Mesendoderm (in vitro differentiated cells): ENCODE data around the gene HBD. TPM values are rescaled to one million over a fixed set of nuclear protein-coding genes. Genes with fewer than 3 reads are reported as not detected.

ENCODE experiments used
- DNase-seq: peaks from one replicate; pipeline ENCODE4 v3.0.0; 2013
- H2AK5ac ChIP-seq: 2 replicates; pipeline ENCODE4 v1.6.1; 2013; ENCODE audit warnings: low read length, inconsistent platforms
- H2BK120ac ChIP-seq: 2 replicates; pipeline ENCODE4 v1.6.1; 2013; ENCODE audit warnings: low read depth, mild to moderate bottlenecking, low read length, moderate library complexity, mixed read lengths
- H2BK15ac ChIP-seq: replicated peaks from 2 replicates; pipeline ENCODE4 v1.6.1; 2013; ENCODE audit warnings: low read depth, mild to moderate bottlenecking, moderate library complexity
- H2BK5ac ChIP-seq: 2 replicates; pipeline ENCODE4 v1.6.1; 2013; ENCODE audit warnings: low read length, inconsistent platforms
- H3K18ac ChIP-seq: 2 replicates; pipeline ENCODE4 v1.6.1; 2013; ENCODE audit warnings: mild to moderate bottlenecking, low read length, mixed read lengths
- H3K23ac ChIP-seq: one replicate; pipeline ENCODE4 v1.6.1; 2013; ENCODE audit warnings: low read length
- H3K27ac ChIP-seq: 2 replicates; pipeline ENCODE4 v1.5.1; 2013; ENCODE audit warnings: low read depth, mild to moderate bottlenecking, inconsistent platforms, low read length, moderate library complexity
- H3K27me3 ChIP-seq: 2 replicates; pipeline ENCODE4 v1.6.1; 2013; ENCODE audit warnings: low read length, control low read depth, mild to moderate bottlenecking, inconsistent platforms; ENCODE audit not compliant: insufficient read depth, poor library complexity
- H3K36me3 ChIP-seq: 2 replicates; pipeline ENCODE4 v1.6.1; 2013; ENCODE audit warnings: low read length, inconsistent platforms; ENCODE audit not compliant: control insufficient read depth, insufficient read depth
- H3K4ac ChIP-seq: one replicate; pipeline ENCODE4 v1.6.1; 2013; ENCODE audit warnings: low read depth, mild to moderate bottlenecking, low read length, moderate library complexity
- H3K4me1 ChIP-seq: 2 replicates; pipeline ENCODE4 v1.6.1; 2013; ENCODE audit warnings: low read depth, low read length, inconsistent platforms; ENCODE audit not compliant: control insufficient read depth
- H3K4me2 ChIP-seq: 2 replicates; pipeline ENCODE4 v1.6.1; 2013; ENCODE audit warnings: low read length
- H3K4me3 ChIP-seq: 2 replicates; pipeline ENCODE4 v1.5.1; 2013; ENCODE audit warnings: mild to moderate bottlenecking, low read length
- H3K56ac ChIP-seq: one replicate; pipeline ENCODE4 v1.6.1; 2013; ENCODE audit warnings: low read length
- H3K79me1 ChIP-seq: 2 replicates; pipeline ENCODE4 v1.6.1; 2013; ENCODE audit warnings: low read length, inconsistent platforms
- H3K79me2 ChIP-seq: 2 replicates; pipeline ENCODE4 v1.6.1; 2013; ENCODE audit warnings: mild to moderate bottlenecking, low read length; ENCODE audit not compliant: control insufficient read depth, insufficient read depth
- H3K9ac ChIP-seq: 2 replicates; pipeline ENCODE4 v1.6.1; 2013; ENCODE audit warnings: low read length, inconsistent platforms
- H4K5ac ChIP-seq: one replicate; pipeline ENCODE4 v1.6.1; 2013; ENCODE audit warnings: low read length
- H4K8ac ChIP-seq: one replicate; pipeline ENCODE4 v1.6.1; 2013; ENCODE audit warnings: low read depth, mild to moderate bottlenecking, control low read depth, low read length, moderate library complexity
- WGBS: extraction: QIAGEN DNeasy Blood & Tissue Kit; methylation state at CpG from one replicate; pipeline ENCODE4 v1.1.7; 2013; ENCODE audit warnings: low lambda C conversion rate, missing lambda C conversion rate; ENCODE audit not compliant: insufficient coverage; ENCODE audit errors: extremely low coverage; 5-methylcytosine and 5-hydroxymethylcytosine counted together
- polyA plus RNA-seq, 2 experiments: library from polyadenylated mRNA; stranded (reverse); fragments of 200-250 nt; gene quantifications; one replicate each; pipeline ENCODE4 v1.2.3, GENCODE V29; 2013

HBD gene
- polyA plus RNA-seq (2013, experiment 1 of 2), result not detected
- not detected for polyA plus RNA-seq (2013, experiment 2 of 2)

DNA sequence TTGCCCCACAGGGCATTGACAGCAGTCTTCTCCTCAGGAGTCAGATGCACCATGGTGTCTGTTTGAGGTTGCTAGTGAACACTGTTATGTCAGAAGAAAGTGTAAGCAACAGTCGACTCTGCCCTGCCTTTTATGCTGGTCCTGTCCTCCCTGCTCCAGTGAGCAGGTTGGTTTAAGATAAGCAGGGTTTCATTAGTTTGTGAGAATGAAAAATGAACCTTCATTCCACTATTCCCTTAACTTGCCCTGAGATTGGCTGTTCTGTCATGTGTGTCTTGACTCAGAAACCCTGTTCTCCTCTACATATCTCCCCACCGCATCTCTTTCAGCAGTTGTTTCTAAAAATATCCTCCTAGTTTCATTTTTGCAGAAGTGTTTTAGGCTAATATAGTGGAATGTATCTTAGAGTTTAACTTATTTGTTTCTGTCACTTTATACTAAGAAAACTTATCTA, at the start of gene HBD:
Gene HBD (minus strand): TSS at position 103 of the 454 bp plus-strand sequence. CDS start 50 bp downstream, at position 53.
- no peak within 1 kb of the TSS for H3K23ac ChIP-seq
- H3K27me3 ChIP-seq, result no peaks in the 10 kb centered on the region
- no peak within 1 kb of the TSS for H4K8ac ChIP-seq
- H3K4ac ChIP-seq, result no peak within 1 kb of the TSS
- H3K18ac ChIP-seq, result no peak within 1 kb of the TSS
- no peak for DNase-seq
- H3K4me3 ChIP-seq, result no peak within 1 kb of the TSS
- no peaks in the 10 kb centered on the region for H3K79me1 ChIP-seq
- no peaks in the 10 kb centered on the region for H3K36me3 ChIP-seq
- no peak within 1 kb of the TSS for H3K9ac ChIP-seq
- no peak within 1 kb of the TSS for H2AK5ac ChIP-seq
- H2BK15ac ChIP-seq, result no peak within 1 kb of the TSS
- no peak within 1 kb of the TSS for H4K5ac ChIP-seq
- H2BK120ac ChIP-seq, result no peak within 1 kb of the TSS
- H2BK5ac ChIP-seq, result no peak within 1 kb of the TSS
- H3K79me2 ChIP-seq, result no peaks in the 10 kb centered on the region
- H3K56ac ChIP-seq, result no peak within 1 kb of the TSS
- no peaks in the 10 kb centered on the region for H3K4me1 ChIP-seq
- H3K27ac ChIP-seq, result no peak within 1 kb of the TSS
- no peak within 1 kb of the TSS for H3K4me2 ChIP-seq
- WGBS, result no CpG with 5 or more reads among the region's 2 CpGs

DNA sequence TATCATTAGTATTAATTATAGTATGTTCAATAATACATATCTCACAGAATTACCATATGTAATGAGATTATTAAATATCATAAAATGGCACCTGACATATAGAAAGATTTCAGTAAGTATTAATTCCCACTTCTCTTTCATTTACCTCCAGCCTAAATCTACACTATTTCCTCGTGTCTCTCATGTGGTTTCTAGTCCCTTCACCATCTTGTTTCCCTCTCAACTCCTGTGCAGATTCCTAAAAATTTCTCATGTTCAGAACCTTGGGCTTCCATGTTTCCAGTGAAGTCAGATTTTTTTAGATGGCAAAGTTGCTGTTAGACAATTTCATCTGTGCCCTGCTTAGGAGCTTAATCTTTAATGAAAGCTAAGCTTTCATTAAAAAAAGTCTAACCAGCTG, 49.6 kb upstream of the HBD start:
- H2BK15ac ChIP-seq, result no peak overlapping the region
- no peak overlapping the region for H3K18ac ChIP-seq

DNA sequence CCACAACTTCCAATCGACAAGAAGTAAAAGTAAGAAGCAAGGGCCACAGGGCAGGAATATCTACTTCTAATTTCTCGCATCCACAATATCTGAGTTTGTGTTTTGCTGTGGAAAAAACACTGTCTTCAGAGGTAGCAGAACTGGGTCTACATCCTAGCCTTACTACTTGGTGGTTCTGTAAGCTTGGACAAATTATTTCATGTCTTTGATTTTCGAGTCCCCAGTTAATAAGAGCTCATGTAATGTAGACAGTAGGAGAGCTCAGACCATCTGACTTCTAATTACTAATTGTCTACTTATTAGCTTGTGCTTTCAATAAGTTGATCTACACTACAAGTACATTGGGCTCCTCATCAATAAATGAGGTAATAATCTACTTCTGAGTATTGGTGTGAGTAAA, 48.8 kb upstream of the HBD start:
- no peak for DNase-seq
- Histone ChIP-seq H4K8ac (no peak overlapping the region), H3K27me3 (no peaks in the 10 kb centered on the region), H3K4me3 (no peak overlapping the region), H4K5ac (no peak overlapping the region), H2BK15ac (no peak overlapping the region), H3K4ac (no peak overlapping the region), H2BK120ac (no peak overlapping the region), H3K79me2 (no peaks in the 10 kb centered on the region), H2AK5ac (no peak overlapping the region), H3K4me1 (peaks cover 3% of the 10 kb centered on the region), H3K18ac (no peak overlapping the region), H3K27ac (no peak overlapping the region), H3K56ac (no peak overlapping the region), H3K9ac (no peak overlapping the region), H3K4me2 (no peak overlapping the region), H2BK5ac (no peak overlapping the region), H3K23ac (no peak overlapping the region), H3K36me3 (no peaks in the 10 kb centered on the region), H3K79me1 (no peaks in the 10 kb centered on the region)
- no CpG with 5 or more reads among the region's 3 CpGs for WGBS

More for the DNA sequence above, 49.6 kb upstream of the HBD start:
- Histone ChIP-seq H2BK120ac (no peak overlapping the region), H3K27ac (no peak overlapping the region), H2AK5ac (no peak overlapping the region), H4K5ac (no peak overlapping the region), H3K27me3 (no peaks in the 10 kb centered on the region), H3K79me1 (no peaks in the 10 kb centered on the region), H3K4me2 (no peak overlapping the region), H3K4ac (no peak overlapping the region), H3K79me2 (no peaks in the 10 kb centered on the region), H2BK5ac (no peak overlapping the region), H3K4me1 (peaks cover 3% of the 10 kb centered on the region), H3K4me3 (no peak overlapping the region), H3K56ac (no peak overlapping the region), H3K9ac (no peak overlapping the region), H3K23ac (no peak overlapping the region), H4K8ac (no peak overlapping the region), H3K36me3 (no peaks in the 10 kb centered on the region)
- no CpG with 5 or more reads among the region's 1 CpG for WGBS
- no peak for DNase-seq

DNA sequence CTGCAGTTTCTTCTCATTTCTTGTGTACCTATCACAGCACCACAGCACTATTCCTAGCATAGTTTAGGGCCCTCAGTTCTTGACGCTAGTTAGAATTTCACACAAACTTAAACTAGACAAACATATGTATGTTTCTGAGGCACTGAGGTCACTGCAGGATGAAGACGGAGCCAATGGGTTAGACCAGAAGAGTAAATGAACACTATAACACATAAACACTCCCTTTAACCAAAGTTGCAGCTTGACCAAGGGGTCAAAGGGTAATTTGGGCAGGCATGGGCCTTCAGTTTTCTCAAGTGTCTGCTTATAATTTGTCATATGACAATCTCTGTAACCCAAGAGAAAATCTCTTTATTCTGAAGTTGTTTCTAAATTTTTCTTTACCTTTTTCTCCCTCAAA, 48.3 kb upstream of the HBD start:
- Histone ChIP-seq H3K18ac (no peak overlapping the region), H3K23ac (no peak overlapping the region), H3K4ac (no peak overlapping the region), H2BK120ac (no peak overlapping the region), H3K4me3 (no peak overlapping the region), H4K8ac (no peak overlapping the region), H4K5ac (no peak overlapping the region), H3K27ac (no peak overlapping the region), H2BK5ac (no peak overlapping the region), H3K9ac (no peak overlapping the region), H2BK15ac (no peak overlapping the region), H3K4me2 (no peak overlapping the region), H3K79me2 (no peaks in the 10 kb centered on the region), H3K4me1 (peaks cover 3% of the 10 kb centered on the region), H3K27me3 (no peaks in the 10 kb centered on the region), H2AK5ac (no peak overlapping the region), H3K56ac (no peak overlapping the region), H3K36me3 (no peaks in the 10 kb centered on the region), H3K79me1 (no peaks in the 10 kb centered on the region)
- no peak for DNase-seq
- no CpG with 5 or more reads among the region's 2 CpGs for WGBS

DNA sequence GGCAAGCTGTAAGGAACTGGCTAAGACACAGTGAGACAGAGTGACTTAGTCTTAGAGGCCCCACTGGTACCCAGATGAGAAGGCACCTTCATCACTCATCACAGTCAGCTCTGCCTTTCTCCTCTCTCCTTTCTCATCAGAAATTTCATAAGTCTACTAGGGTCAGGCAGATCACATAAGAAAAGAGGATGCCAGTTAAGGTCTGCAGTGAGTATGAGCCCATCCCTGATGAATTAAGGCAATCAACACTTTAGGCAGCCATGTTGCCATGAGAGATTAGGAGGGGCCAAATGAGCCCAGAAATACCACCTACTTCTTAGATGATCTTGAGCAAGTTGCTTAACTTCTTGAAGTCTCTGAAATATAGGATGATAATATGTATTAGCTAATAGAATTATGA, 47.3 kb upstream of the HBD start:
- H3K79me2 ChIP-seq, result no peaks in the 10 kb centered on the region
- no peak overlapping the region for H3K9ac ChIP-seq
- peaks cover 3% of the 10 kb centered on the region for H3K4me1 ChIP-seq
- H3K18ac ChIP-seq, result no peak overlapping the region
- no peak overlapping the region for H3K4me3 ChIP-seq
- H2AK5ac ChIP-seq, result no peak overlapping the region
- H3K27ac ChIP-seq, result no peak overlapping the region
- no peak overlapping the region for H4K8ac ChIP-seq
- no peaks in the 10 kb centered on the region for H3K27me3 ChIP-seq
- DNase-seq, result no peak
- no peak overlapping the region for H3K23ac ChIP-seq
- H2BK120ac ChIP-seq, result no peak overlapping the region
- H3K4me2 ChIP-seq, result no peak overlapping the region
- no peak overlapping the region for H2BK5ac ChIP-seq
- H2BK15ac ChIP-seq, result peak overlapping the region; percentile 39
- no peak overlapping the region for H3K4ac ChIP-seq
- H4K5ac ChIP-seq, result no peak overlapping the region
- H3K79me1 ChIP-seq, result no peaks in the 10 kb centered on the region
- no peaks in the 10 kb centered on the region for H3K36me3 ChIP-seq
- no peak overlapping the region for H3K56ac ChIP-seq

DNA sequence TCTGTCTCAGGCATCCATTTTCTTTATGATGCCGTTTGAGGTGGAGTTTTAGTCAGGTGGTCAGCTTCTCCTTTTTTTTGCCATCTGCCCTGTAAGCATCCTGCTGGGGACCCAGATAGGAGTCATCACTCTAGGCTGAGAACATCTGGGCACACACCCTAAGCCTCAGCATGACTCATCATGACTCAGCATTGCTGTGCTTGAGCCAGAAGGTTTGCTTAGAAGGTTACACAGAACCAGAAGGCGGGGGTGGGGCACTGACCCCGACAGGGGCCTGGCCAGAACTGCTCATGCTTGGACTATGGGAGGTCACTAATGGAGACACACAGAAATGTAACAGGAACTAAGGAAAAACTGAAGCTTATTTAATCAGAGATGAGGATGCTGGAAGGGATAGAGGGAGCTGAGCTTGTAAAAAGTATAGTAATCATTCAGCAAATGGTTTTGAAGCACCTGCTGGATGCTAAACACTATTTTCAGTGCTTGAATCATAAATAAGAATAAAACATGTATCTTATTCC, 46.4 kb upstream of the HBD start:
- H2BK15ac ChIP-seq, result no peak overlapping the region
- no peaks in the 10 kb centered on the region for H3K27me3 ChIP-seq
- no peak overlapping the region for H3K27ac ChIP-seq
- WGBS, result no CpG with 5 or more reads among the region's 3 CpGs
- H4K5ac ChIP-seq, result no peak overlapping the region
- no peak overlapping the region for H2BK5ac ChIP-seq
- no peak overlapping the region for H3K4me2 ChIP-seq
- H3K79me1 ChIP-seq, result no peaks in the 10 kb centered on the region
- H3K4me1 ChIP-seq, result peaks cover 3% of the 10 kb centered on the region
- no peak overlapping the region for H2BK120ac ChIP-seq
- no peak overlapping the region for H3K4me3 ChIP-seq
- H3K79me2 ChIP-seq, result no peaks in the 10 kb centered on the region
- no peak overlapping the region for H3K4ac ChIP-seq
- peak; percentile 97 for DNase-seq
- no peak overlapping the region for H2AK5ac ChIP-seq
- no peak overlapping the region for H4K8ac ChIP-seq
- no peaks in the 10 kb centered on the region for H3K36me3 ChIP-seq
- H3K9ac ChIP-seq, result no peak overlapping the region
- H3K23ac ChIP-seq, result no peak overlapping the region
- no peak overlapping the region for H3K18ac ChIP-seq
- no peak overlapping the region for H3K56ac ChIP-seq
